Liver (tissue), 9 donors: ENCODE results near the gene TTC7B. TPM values are rescaled to one million over a fixed set of nuclear protein-coding genes. Genes with fewer than 3 reads are reported as not detected.

ENCODE experiments used
- DNase-seq: peaks from one replicate; pipeline ENCODE4 v3.0.0-alpha.2; 2017; ENCODE audit warnings: low spot score
- H3K27ac ChIP-seq, 2 donors: one replicate each; pipeline ENCODE4 v1.7.0; 2013; ENCODE audit warnings: inconsistent platforms in 2 of 2, low read length in 2 of 2, control low read depth in 1 of 2, low read depth in 1 of 2, mild to moderate bottlenecking in 1 of 2
- H3K27me3 ChIP-seq, 4 donors: one replicate each; pipeline versions ENCODE4 v1.6.1 to v1.7.0; 2013; ENCODE audit warnings: low read length in 3 of 4, inconsistent platforms in 1 of 4, mild to moderate bottlenecking in 1 of 4, moderate library complexity in 1 of 4; ENCODE audit not compliant: control insufficient read depth in 4 of 4, insufficient read depth in 4 of 4
- H3K36me3 ChIP-seq, 4 donors: one replicate each; pipeline versions ENCODE4 v1.6.1 to v1.7.0; 2013; ENCODE audit warnings: low read length in 3 of 4, mild to moderate bottlenecking in 3 of 4, low read depth in 1 of 4, moderate library complexity in 1 of 4; ENCODE audit not compliant: control insufficient read depth in 4 of 4, insufficient read depth in 3 of 4
- H3K4me1 ChIP-seq, 4 donors: one replicate each; pipeline versions ENCODE4 v1.6.1 to v1.7.0; 2013; ENCODE audit warnings: low read length in 3 of 4, mild to moderate bottlenecking in 3 of 4, moderate library complexity in 1 of 4; ENCODE audit not compliant: control insufficient read depth in 4 of 4, insufficient read depth in 4 of 4
- H3K4me3 ChIP-seq, 3 donors: one replicate each; pipeline versions ENCODE4 v1.6.1 to v1.7.0; 2013; ENCODE audit warnings: low read length in 3 of 3, control low read depth in 1 of 3, low read depth in 1 of 3, mild to moderate bottlenecking in 1 of 3
- H3K9ac ChIP-seq, 2 donors: one replicate each; pipeline ENCODE4 v1.7.0; 2013; ENCODE audit warnings: low read length in 2 of 2, mild to moderate bottlenecking in 2 of 2, moderate library complexity in 2 of 2, control low read depth in 1 of 2, low read depth in 1 of 2
- H3K9me3 ChIP-seq, 4 donors: one replicate each; pipeline versions ENCODE4 v1.6.1 to v1.7.0; 2013; ENCODE audit warnings: low read length in 3 of 4; ENCODE audit not compliant: control insufficient read depth in 4 of 4
- EGR1 ChIP-seq, 2 donors: IDR thresholded peaks; 2 replicates each; pipeline ENCODE4 v1.6.1; 2016 to 2018; ENCODE audit warnings: antibody characterized with exemption in 2 of 2, low read depth in 2 of 2
- FOXA2 ChIP-seq: IDR thresholded peaks from 2 replicates; pipeline ENCODE4 v1.6.1; 2016; ENCODE audit warnings: antibody characterized with exemption
- GABPA ChIP-seq, 2 donors: IDR thresholded peaks in 1 of 2; conservative IDR thresholded peaks in 1 of 2; 2 replicates each; pipeline ENCODE4 v1.6.1; 2016; ENCODE audit warnings: antibody characterized with exemption in 2 of 2, mild to moderate bottlenecking in 1 of 2, moderate library complexity in 1 of 2
- HNF4A ChIP-seq, 2 donors: conservative IDR thresholded peaks; 2 replicates each; pipeline ENCODE4 v1.6.1; 2016; ENCODE audit warnings: antibody characterized with exemption in 2 of 2, mild to moderate bottlenecking in 2 of 2
- JUND ChIP-seq, 2 donors: IDR thresholded peaks; 2 replicates each; pipeline ENCODE4 v1.6.1; 2016; ENCODE audit warnings: antibody characterized with exemption in 2 of 2
- NR2F2 ChIP-seq: IDR thresholded peaks from 2 replicates; pipeline ENCODE4 v1.6.1; 2016; ENCODE audit warnings: antibody characterized with exemption
- RAD21 ChIP-seq, 2 donors: IDR thresholded peaks; 2 replicates each; pipeline ENCODE4 v1.6.1; 2016; ENCODE audit warnings: antibody characterized with exemption in 2 of 2, mild to moderate bottlenecking in 2 of 2
- RXRA ChIP-seq, 2 donors: IDR thresholded peaks; 2 replicates each; pipeline ENCODE4 v1.6.1; 2017 to 2018; ENCODE audit warnings: antibody characterized with exemption in 2 of 2, mild to moderate bottlenecking in 1 of 2
- SP1 ChIP-seq: IDR thresholded peaks from 2 replicates; pipeline ENCODE4 v1.6.1; 2018; ENCODE audit warnings: antibody characterized with exemption, mild to moderate bottlenecking
- TAF1 ChIP-seq: conservative IDR thresholded peaks from 2 replicates; pipeline ENCODE4 v1.6.1; 2016; ENCODE audit warnings: antibody characterized with exemption, mild to moderate bottlenecking
- WGBS: extraction: QIAGEN DNeasy Blood & Tissue Kit; methylation state at CpG from one replicate; pipeline ENCODE4 v1.1.7; 2013; 5-methylcytosine and 5-hydroxymethylcytosine counted together
- polyA plus RNA-seq, 2 donors: library from polyadenylated mRNA; stranded (reverse) in 1 of 2; unstranded in 1 of 2; fragments of 200-250 nt in 1 of 2; fragments of >200 nt in 1 of 2; fragmentation: Nextera tagmentation in 1 of 2; extraction: Ambion mirVana in 1 of 2; gene quantifications; one replicate each; pipeline versions ENCODE4 v1.2.1 to v1.2.3, GENCODE V29; 2013 to 2015
- total RNA-seq, 2 donors: library from RNA; depleted of rRNA; stranded (reverse); fragments of >200 nt; gene quantifications; one replicate each; pipeline ENCODE4 v1.2.3, GENCODE V29; 2014
- TF ChIP-seq, protein P1 (sequence below): IDR thresholded peaks from 2 replicates; pipeline ENCODE4 v1.6.1; 2016; ENCODE audit warnings: antibody characterized with exemption
- TF ChIP-seq, protein P2 (sequence below): IDR thresholded peaks from 2 replicates; pipeline ENCODE4 v1.6.1; 2016; ENCODE audit warnings: antibody characterized with exemption
- TF ChIP-seq, protein P3 (sequence below): fragments of 150-350 bp; IDR thresholded peaks from 2 replicates; pipeline ENCODE4 v1.5.1; 2017; ENCODE audit warnings: improper control_type of control experiment, low read depth, low read length; ENCODE audit not compliant: missing input control
- TF ChIP-seq, protein P4 (sequence below): IDR thresholded peaks from 2 replicates; pipeline ENCODE4 v1.6.1; 2016; ENCODE audit warnings: antibody characterized with exemption, mild to moderate bottlenecking
- donor health status: healthy.
- donor health status: healthy.
- donor health status: healthy.
- donor health status: healthy.
- donor health status: healthy.

TTC7B gene
- total and polyA plus RNA-seq, 4 donors, result 9.1 to 31.0 (median 12.5) TPM

DNA sequence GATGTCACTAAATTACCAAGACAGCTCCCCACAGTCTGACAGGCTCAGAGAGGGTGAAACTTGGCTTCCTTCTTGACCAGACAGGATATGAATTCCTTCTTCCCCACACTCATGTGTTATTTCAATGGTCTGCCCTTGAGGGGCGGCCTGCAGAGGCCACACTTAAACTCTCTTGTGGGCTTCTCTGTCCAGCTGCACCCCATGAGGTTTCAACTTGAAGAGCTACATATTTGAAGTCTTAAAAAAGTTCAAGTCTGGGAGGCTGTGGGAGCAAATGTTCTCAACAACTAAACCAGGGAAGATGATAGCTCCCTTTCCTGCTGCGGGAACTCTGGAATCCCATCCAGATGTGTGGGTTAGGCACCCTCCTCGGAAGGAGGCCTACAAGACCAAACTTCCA is 98.3 kb downstream of the TTC7B start (continued):
- TF ChIP-seq, protein P1, sequence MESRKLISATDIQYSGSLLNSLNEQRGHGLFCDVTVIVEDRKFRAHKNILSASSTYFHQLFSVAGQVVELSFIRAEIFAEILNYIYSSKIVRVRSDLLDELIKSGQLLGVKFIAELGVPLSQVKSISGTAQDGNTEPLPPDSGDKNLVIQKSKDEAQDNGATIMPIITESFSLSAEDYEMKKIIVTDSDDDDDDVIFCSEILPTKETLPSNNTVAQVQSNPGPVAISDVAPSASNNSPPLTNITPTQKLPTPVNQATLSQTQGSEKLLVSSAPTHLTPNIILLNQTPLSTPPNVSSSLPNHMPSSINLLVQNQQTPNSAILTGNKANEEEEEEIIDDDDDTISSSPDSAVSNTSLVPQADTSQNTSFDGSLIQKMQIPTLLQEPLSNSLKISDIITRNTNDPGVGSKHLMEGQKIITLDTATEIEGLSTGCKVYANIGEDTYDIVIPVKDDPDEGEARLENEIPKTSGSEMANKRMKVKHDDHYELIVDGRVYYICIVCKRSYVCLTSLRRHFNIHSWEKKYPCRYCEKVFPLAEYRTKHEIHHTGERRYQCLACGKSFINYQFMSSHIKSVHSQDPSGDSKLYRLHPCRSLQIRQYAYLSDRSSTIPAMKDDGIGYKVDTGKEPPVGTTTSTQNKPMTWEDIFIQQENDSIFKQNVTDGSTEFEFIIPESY, result no peak
- TF ChIP-seq, protein P2, sequence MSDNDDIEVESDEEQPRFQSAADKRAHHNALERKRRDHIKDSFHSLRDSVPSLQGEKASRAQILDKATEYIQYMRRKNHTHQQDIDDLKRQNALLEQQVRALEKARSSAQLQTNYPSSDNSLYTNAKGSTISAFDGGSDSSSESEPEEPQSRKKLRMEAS, result no peak
- TF ChIP-seq JUND (IDR thresholded peaks at IDR 0.05) (no peak), RAD21 (IDR thresholded peaks at IDR 0.05) (no peak), FOXA2 (no peak), GABPA (IDR thresholded peaks at IDR 0.05 in 1 of 2, conservative IDR thresholded peaks at IDR 0.05 in 1 of 2) (no peak), TAF1 (no peak), RXRA (IDR thresholded peaks at IDR 0.05) (no peak), NR2F2 (no peak)

DNA sequence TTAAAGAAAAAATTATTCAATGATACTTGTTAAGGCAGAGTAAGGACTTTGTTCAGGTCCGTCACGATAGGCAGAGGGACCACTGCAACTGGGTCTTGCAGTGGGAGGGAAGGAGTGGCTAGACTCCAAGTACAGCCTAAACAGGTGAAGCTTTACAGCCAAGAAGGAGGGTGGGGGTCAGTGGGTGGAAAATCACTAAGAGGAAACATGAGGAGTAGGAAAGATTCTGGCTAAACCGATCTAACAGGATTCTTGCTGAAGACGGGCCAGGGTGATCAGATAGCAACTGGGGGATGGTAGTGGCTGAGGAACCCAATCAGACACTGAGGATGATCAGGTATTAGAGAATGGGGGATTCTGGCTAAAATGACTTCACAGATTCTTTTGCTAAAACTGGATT is 100.2 kb downstream of the TTC7B start:
- TF ChIP-seq RAD21 (IDR thresholded peaks at IDR 0.05) (no peak), SP1 (no peak), EGR1 (IDR thresholded peaks at IDR 0.05; ENCODE audit: low read depth in 2 of 2) (no peak), HNF4A (conservative IDR thresholded peaks at IDR 0.05) (no peak), GABPA (IDR thresholded peaks at IDR 0.05 in 1 of 2, conservative IDR thresholded peaks at IDR 0.05 in 1 of 2) (no peak)
- TF ChIP-seq, protein P3, sequence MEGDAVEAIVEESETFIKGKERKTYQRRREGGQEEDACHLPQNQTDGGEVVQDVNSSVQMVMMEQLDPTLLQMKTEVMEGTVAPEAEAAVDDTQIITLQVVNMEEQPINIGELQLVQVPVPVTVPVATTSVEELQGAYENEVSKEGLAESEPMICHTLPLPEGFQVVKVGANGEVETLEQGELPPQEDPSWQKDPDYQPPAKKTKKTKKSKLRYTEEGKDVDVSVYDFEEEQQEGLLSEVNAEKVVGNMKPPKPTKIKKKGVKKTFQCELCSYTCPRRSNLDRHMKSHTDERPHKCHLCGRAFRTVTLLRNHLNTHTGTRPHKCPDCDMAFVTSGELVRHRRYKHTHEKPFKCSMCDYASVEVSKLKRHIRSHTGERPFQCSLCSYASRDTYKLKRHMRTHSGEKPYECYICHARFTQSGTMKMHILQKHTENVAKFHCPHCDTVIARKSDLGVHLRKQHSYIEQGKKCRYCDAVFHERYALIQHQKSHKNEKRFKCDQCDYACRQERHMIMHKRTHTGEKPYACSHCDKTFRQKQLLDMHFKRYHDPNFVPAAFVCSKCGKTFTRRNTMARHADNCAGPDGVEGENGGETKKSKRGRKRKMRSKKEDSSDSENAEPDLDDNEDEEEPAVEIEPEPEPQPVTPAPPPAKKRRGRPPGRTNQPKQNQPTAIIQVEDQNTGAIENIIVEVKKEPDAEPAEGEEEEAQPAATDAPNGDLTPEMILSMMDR, result no peak
- TF ChIP-seq, protein P2, result no peak
- TF ChIP-seq, protein P4, sequence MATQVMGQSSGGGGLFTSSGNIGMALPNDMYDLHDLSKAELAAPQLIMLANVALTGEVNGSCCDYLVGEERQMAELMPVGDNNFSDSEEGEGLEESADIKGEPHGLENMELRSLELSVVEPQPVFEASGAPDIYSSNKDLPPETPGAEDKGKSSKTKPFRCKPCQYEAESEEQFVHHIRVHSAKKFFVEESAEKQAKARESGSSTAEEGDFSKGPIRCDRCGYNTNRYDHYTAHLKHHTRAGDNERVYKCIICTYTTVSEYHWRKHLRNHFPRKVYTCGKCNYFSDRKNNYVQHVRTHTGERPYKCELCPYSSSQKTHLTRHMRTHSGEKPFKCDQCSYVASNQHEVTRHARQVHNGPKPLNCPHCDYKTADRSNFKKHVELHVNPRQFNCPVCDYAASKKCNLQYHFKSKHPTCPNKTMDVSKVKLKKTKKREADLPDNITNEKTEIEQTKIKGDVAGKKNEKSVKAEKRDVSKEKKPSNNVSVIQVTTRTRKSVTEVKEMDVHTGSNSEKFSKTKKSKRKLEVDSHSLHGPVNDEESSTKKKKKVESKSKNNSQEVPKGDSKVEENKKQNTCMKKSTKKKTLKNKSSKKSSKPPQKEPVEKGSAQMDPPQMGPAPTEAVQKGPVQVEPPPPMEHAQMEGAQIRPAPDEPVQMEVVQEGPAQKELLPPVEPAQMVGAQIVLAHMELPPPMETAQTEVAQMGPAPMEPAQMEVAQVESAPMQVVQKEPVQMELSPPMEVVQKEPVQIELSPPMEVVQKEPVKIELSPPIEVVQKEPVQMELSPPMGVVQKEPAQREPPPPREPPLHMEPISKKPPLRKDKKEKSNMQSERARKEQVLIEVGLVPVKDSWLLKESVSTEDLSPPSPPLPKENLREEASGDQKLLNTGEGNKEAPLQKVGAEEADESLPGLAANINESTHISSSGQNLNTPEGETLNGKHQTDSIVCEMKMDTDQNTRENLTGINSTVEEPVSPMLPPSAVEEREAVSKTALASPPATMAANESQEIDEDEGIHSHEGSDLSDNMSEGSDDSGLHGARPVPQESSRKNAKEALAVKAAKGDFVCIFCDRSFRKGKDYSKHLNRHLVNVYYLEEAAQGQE, result no peak
- WGBS, result 90% methylated on average over 4 of the region's 4 CpGs
- no peak overlapping the region for H3K9ac ChIP-seq
- no peak overlapping the region for H3K27ac ChIP-seq
- H3K9me3 ChIP-seq, result no peaks in the 10 kb centered on the region
- no peak for DNase-seq
- no peaks in the 10 kb centered on the region for H3K4me1 ChIP-seq
- H3K27me3 ChIP-seq, result no peaks in the 10 kb centered on the region
- H3K36me3 ChIP-seq, result peaks cover 0 to 2% (median 0%) of the 10 kb centered on the region in 4 donors
- H3K4me3 ChIP-seq, result no peak overlapping the region
